ENCODE measurements around the gene GRK5.

DNA sequence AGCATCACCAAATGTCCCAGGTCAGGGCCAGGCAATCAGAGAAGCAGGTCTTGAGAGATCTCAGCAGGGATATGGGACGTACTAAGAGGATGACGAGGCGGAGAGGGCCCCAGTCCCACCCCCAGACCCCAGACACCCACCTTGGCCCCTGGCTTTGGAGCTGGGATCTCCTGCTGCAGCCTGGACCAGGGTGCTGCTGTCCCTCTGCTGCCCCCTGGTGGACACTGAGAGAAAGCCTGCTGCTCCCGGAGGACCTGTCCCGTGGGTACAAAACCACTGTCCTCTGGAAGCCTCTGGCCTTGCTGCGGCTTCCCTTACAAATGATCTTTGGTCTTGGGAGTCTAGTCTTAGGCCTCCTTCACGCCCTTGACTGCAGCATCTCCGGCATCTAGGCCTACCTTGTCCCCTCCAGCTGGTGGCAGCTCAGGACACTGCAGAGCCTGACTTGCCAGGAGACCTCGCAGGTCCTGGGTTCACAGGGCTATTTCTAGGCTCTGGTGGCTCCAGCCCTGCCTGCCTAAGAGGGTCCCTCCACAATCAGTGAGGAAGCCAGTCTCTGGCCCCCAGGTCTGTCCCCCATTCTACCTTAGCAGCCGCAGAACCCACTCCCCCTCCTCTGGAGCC, 238.1 kb downstream of the GRK5 start:
- TF ChIP-seq, protein P1, sequence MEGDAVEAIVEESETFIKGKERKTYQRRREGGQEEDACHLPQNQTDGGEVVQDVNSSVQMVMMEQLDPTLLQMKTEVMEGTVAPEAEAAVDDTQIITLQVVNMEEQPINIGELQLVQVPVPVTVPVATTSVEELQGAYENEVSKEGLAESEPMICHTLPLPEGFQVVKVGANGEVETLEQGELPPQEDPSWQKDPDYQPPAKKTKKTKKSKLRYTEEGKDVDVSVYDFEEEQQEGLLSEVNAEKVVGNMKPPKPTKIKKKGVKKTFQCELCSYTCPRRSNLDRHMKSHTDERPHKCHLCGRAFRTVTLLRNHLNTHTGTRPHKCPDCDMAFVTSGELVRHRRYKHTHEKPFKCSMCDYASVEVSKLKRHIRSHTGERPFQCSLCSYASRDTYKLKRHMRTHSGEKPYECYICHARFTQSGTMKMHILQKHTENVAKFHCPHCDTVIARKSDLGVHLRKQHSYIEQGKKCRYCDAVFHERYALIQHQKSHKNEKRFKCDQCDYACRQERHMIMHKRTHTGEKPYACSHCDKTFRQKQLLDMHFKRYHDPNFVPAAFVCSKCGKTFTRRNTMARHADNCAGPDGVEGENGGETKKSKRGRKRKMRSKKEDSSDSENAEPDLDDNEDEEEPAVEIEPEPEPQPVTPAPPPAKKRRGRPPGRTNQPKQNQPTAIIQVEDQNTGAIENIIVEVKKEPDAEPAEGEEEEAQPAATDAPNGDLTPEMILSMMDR (IDR thresholded peaks at IDR 0.05; ENCODE audit: low read length): peak; percentile 92
- TF ChIP-seq EZH2 (optimal IDR thresholded peaks at IDR 0.05; ENCODE audit: low read depth, low read length): no peak

All from MM.1S (cell line).